ENCODE results near the gene RASA3.

GRCh38 chr13:114151565-114152284 lies 19.3 kb upstream of the RASA3 start:
- TF ChIP-seq CTCF (IDR thresholded peaks at IDR 0.05) = no peak
- no peak for TF ChIP-seq POLR2A (IDR thresholded peaks at IDR 0.05)
